Kidney glomerular epithelial cell (primary cell): ENCODE measurements around the gene ITGA5.
"Not testable (repeated sequence)": the region's sequence is repeated elsewhere in the genome, so short reads cannot be mapped to it uniquely, and the experiment has no call there.

Experiments
- DNase-seq: peaks from one replicate; lab custom pipeline; 2025; lab: John Stamatoyannopoulos, UW

ITGA5 gene

GRCh38 chr12:54371328-54372112 lies 47.5 kb downstream of the ITGA5 start:
- no peak for DNase-seq

GRCh38 chr12:54370171-54370730 lies 48.8 kb downstream of the ITGA5 start:
- peak; percentile 74 for DNase-seq

- DNase-seq, result no peak
Observed at GRCh38 chr12:54369597-54370131, 49.4 kb downstream of the ITGA5 start.

- DNase-seq, result peak; percentile 80
Observed at GRCh38 chr12:54368709-54369596, 50.1 kb downstream of the ITGA5 start.

DNA sequence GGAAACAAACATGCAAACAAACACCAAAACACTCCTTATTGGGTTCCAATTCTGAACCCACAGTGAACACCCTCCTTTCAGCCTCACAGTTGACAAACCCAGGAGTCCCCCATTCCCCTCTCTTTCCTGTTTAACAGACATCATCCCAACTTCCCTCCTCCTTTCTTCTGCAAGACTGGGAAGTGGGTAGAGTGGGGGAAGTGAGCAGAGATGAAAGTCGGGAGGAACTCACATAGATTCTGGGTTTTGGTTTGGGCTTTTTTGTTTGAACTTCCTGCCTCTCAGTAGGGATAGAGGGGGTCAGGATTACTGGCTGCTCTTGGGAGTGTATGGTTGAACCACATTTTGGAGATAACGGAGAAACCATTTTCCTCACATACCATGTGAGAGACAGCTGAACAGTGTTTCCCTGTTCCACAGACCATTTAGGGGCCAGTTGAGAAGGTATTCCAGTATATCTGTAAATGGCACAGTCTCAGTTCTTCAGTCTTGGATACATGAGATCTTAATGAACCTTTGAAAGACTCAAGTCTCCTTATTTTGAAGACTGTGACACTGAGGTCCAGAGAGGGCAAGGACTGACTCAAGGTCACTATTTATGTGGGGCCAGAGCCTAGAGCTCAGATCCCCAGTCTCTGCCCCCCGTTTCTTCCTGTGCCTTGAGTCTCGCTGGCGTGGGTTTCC lies 50.9 kb downstream of the ITGA5 start:
- DNase-seq, result no peak

DNA sequence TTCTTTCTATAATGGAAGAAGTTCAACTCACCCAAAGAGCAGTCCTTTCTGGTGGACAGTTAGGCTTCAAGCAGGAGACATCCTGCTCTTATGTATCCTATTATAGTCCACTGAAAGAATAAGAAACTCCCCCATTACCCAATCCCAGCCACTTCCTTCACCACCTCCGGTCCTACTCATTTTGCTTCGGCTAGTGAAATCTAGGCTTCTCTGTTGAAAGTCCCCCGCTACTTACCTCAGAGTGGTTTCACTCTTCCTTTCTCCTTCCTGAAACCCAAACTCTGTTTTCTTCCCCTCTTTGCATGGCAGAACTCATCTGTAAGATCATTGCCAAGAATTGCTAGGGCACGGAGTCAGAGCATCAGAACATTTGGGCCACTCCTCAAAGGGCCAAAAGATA lies 54.7 kb downstream of the ITGA5 start, which contains the start of gene GPR84:
GPR84 (minus strand) TSS at position 74 of the 400 bp plus-strand sequence. CDS start 635 bp downstream, outside the sequence.
- DNase-seq, result no peak

- DNase-seq, result no peak
Observed at GRCh38 chr12:54363618-54364017, 55.4 kb downstream of the ITGA5 start.

- DNase-seq, result no peak
Observed at GRCh38 chr12:54363047-54363446, 56.0 kb downstream of the ITGA5 start.

DNA sequence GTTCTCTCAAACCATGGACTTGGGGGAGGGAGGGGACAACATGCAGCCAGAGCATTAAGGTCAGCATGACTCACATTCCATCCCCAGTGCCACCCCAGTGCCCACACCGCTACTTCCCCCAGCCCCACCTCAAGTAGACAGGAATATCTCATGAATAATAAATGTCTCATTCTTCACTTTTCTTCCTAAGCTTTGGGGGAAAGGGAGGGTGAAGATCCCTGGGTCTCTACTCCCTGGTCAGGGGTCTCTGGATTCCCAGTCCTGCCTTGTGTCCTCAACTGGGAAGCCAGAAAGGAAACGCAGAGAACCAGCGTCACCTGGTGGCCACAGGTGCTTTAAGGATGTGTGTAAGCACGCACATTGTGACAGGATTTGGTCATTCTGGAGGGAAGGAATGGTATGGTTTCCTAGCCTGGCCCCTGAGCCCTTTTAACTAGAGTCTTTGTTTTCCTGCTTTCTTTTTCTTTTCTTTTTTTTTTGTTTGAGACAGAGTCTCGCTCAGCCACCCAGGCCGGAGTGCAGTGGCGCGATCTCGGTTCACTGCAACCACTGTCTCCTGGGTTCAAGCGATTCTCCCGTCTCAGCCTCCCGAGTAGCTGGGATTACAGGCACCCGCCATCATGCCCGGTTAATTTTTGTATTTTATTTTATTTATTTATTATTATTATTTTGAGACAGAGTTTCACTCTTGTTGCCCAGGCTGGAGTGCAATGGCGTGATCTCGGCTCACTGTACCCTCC lies 58.2 kb downstream of the ITGA5 start:
- DNase-seq, result peak; percentile 67

DNA sequence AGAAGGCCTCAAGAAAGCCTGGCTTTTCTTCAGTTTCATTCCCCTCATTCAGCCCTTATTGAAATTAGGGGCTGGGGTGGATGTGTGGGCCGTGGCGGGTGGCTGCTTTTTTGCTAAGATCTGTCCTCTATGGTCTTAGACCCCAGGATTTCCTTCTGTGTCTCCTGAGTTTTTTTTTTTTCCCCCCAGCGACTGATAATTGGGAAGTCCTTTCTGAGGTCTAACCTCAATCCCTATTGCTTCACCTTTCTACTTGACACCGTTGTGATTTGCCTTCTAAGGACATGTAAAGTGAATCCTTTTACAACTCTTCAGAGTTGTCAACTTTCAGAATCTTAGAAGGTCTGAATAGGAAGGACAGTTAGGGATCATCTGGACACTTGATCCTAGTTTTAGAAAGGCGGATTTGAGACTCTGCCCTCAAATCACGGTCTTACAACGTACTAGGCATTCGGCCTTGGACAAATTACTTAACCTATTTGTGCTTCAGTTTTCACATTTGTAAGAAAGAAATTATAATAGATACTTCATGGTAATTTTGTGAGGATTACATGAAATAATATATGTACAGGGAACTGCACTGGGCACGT lies 59.2 kb downstream of the ITGA5 start:
- DNase-seq, result no peak

GRCh38 chr12:54358945-54359761 lies 59.9 kb downstream of the ITGA5 start:
- DNase-seq, result peak; percentile 100

DNA sequence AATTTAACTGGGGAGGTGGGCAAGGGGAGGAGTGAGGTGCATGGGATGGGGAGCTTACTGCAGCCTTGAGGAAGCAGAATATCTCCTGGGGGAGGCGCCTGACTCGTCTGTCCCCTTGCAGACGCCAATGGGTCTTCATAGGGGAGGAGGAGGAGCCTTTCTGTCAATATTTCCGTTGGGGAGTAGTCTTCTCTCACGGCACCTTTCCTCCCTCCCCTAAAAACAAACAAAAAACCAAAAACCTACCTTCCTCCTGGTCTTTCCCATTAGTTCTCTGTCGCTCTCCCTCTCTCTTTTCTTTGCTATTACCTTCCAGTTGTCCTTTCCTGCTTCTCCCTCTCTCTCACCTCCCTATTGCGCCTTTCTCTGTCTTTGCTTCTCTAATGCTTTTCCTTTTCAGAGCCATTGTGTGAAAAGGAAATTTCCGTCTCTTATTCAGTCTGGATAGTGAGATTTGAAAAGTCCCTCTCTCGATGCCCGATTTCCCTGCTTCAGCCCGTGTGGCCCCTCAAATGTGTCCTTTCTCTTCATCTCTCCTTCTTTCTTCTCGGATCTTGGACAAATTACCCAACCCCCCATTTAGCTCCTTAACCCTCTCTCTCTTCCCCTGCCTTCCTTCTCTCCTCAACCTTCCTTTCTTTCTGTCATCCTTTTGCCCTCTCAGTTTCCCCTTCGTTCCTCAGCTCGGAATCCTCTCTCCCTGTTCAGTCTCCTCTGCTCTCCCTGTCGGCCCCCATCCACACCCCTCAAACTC lies 60.7 kb downstream of the ITGA5 start:
- no peak for DNase-seq

DNA sequence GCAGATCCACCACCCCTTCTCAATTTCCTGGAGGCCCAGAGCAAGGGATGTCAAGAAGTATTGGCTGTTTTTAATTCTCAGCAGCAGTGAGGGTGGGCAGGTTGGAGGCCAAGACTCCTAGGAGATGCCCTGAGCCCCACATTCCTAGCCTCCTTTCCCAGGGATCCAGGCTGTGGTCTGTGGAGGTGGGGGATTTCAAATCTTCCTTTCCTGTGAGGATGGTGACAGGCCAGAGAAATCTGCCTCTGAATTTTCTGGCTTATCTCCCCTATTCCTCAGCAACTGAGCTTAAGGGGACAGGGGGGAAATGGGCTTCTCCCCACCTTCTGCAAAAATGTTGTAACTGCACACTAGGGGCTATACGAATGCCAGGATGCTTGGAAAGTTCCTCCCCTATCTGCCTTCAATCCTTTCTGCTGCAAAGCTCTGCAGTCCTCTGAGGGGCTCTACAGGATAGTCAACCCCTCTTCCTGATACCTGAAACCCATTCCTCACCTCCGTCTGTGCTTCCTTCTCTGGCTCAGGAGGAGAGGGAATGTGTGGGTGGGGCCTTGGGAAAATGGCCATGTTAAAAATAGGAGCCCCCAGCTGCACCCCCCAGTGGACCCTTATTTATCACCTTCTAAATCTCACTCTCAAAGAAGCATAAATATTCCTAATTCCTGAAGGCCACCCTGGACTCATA lies 61.4 kb downstream of the ITGA5 start:
- DNase-seq, result no peak

DNA sequence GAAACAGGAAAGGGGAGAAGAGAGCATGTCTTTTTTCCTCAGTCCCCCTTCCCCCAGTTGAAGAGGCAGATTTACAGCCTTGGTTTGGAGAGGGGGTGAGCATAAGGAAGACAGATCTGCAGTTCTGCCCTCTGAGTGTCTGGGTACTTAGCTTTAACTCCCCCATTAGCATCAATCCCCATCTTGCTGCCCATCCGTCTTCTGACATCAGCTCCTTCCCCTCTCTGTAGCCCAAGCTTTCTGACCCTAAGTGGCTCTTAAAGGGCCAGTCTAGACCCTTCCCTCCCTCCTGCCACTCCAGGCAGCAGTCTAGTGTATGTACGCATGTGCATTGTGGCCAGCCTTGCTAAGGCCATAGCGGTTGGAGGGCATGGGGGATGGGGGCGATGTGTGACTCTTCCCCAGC lies 62.1 kb downstream of the ITGA5 start:
- no peak for DNase-seq

- DNase-seq, result no peak
Observed at GRCh38 chr12:54356228-54356627, 62.8 kb downstream of the ITGA5 start.

DNA sequence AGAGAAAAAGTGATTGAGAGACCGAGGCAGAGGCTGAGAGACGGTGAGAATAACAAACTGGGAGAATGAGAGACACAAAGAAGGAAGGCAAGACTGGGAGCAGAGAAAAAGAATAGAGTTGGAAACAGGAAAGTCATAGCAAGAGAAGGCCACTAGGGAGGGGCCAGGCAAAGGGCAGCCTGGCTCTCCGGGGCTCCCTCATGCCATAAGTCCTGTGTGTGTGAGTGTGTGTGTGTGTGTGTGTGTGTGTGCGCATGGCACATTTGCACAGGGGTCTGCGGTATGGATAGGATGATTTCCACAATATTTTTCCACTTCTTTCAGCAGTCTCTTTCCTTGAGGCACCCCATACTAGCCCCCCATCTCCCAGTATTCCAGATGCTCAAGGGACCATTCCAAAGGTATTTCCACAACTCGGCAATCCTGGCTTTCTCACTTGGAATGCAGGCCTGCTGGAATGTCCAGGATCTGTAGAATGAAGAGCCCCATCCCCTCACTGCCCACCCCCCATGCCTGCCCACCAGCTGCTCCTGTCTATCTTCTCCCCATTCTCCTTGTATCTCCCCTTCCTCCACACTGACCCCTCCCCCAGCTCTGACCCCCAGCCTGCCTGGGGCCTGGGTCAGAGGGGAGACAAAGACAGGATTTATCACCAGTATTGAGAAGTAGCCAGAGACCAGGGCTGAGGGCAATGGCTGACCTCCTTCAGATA lies 63.8 kb downstream of the ITGA5 start:
- no peak for DNase-seq

DNA sequence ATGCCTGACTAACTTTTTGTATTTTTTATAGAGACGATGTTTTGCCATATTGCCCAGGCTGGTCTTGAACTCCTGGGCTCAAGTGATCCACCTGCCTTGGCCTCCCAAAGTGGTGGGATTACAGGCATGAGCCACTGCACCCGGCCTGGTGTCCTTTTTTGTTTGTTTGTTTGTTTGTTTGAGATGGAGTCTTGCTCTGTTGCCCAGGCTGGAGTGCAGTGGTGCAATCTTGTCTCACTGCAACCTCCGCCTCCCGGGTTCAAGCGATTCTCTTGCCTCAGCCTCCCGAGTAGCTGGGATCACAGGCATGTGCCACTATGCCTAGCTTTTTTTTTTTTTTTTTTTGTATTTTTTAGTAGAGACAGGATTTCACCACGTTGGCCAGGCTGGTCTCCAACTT lies 64.8 kb downstream of the ITGA5 start:
- not testable (repeated sequence) for DNase-seq
